Mucosa of stomach (tissue), 1 donor: ENCODE data around the gene XG.
"Not testable (repeated sequence)": the region's sequence is repeated elsewhere in the genome, so short reads cannot be mapped to it uniquely, and the experiment has no call there.

Source experiments
- H3K27me3 ChIP-seq: one replicate; pipeline ENCODE4 v1.7.0; 2013; ENCODE audit warnings: mild to moderate bottlenecking, low read length; ENCODE audit not compliant: control insufficient read depth, insufficient read depth
- H3K36me3 ChIP-seq: one replicate; pipeline ENCODE4 v1.7.0; 2013; ENCODE audit warnings: low read length; ENCODE audit not compliant: control insufficient read depth, insufficient read depth
- H3K4me1 ChIP-seq: one replicate; pipeline ENCODE4 v1.7.0; 2013; ENCODE audit warnings: mild to moderate bottlenecking, low read length; ENCODE audit not compliant: control insufficient read depth, insufficient read depth
- H3K4me3 ChIP-seq: one replicate; pipeline ENCODE4 v1.7.0; 2013; ENCODE audit warnings: low read length
- H3K9ac ChIP-seq: one replicate; pipeline ENCODE4 v1.7.0; 2013; ENCODE audit warnings: mild to moderate bottlenecking, low read length, moderate library complexity
- H3K9me3 ChIP-seq: one replicate; pipeline ENCODE4 v1.7.0; 2013; ENCODE audit warnings: mild to moderate bottlenecking, low read length, moderate library complexity; ENCODE audit not compliant: control insufficient read depth
- donor health status: Pancreatic carcinoma.

Gene XG

GRCh38 chrX:2767631-2768455, 16.0 kb downstream of the XG start:
- H3K9me3 ChIP-seq: no peaks in the 10 kb centered on the region
- no peaks in the 10 kb centered on the region for H3K36me3 ChIP-seq
- H3K9ac ChIP-seq: no peak overlapping the region
- H3K27me3 ChIP-seq: no peaks in the 10 kb centered on the region
- H3K4me3 ChIP-seq: no peak overlapping the region
- H3K4me1 ChIP-seq: peaks cover 9% of the 10 kb centered on the region

- Histone ChIP-seq H3K9ac (no peak overlapping the region), H3K4me3 (no peak overlapping the region), H3K36me3 (no peaks in the 10 kb centered on the region), H3K9me3 (no peaks in the 10 kb centered on the region), H3K4me1 (peaks cover 9% of the 10 kb centered on the region), H3K27me3 (no peaks in the 10 kb centered on the region)
These were observed 17.8 kb downstream of the XG start for GRCh38 chrX:2769615-2770014.

GRCh38 chrX:2773166-2774055, 21.6 kb downstream of the XG start:
- not testable (repeated sequence) for H3K27me3 ChIP-seq, H3K4me1 ChIP-seq, H3K9me3 ChIP-seq, H3K4me3 ChIP-seq, H3K9ac ChIP-seq, H3K36me3 ChIP-seq

DNA sequence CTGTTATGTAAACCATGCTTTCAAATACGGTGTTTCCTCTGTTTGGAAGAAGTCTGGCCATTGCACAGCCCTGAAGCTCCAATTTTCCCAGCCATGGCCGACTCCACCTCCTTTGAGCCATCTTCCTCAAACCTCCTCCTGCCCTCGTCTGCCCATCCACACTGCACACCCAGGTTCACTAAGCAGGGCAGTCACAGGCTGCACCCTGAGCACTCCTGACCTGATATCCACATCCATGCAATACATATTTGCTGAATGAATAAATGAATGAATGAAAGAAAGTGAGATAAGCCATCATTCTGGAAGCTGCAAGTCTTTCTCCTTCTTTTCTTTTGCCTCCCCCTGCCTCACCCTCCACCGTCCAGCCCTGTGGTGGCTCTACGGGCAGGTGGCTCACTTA, 22.2 kb downstream of the XG start:
- Histone ChIP-seq H3K36me3 (no peaks in the 10 kb centered on the region), H3K9ac (no peak overlapping the region), H3K9me3 (no peaks in the 10 kb centered on the region), H3K4me3 (no peak overlapping the region), H3K4me1 (no peaks in the 10 kb centered on the region), H3K27me3 (no peaks in the 10 kb centered on the region)

GRCh38 chrX:2774776-2775175, 22.9 kb downstream of the XG start:
- H3K36me3 ChIP-seq: no peaks in the 10 kb centered on the region
- no peaks in the 10 kb centered on the region for H3K4me1 ChIP-seq
- H3K9me3 ChIP-seq: no peaks in the 10 kb centered on the region
- no peaks in the 10 kb centered on the region for H3K27me3 ChIP-seq
- H3K9ac ChIP-seq: no peak overlapping the region
- H3K4me3 ChIP-seq: no peak overlapping the region

- not testable (repeated sequence) for H3K4me3 ChIP-seq, H3K36me3 ChIP-seq, H3K4me1 ChIP-seq, H3K9me3 ChIP-seq, H3K27me3 ChIP-seq, H3K9ac ChIP-seq
These were observed 28.8 kb downstream of the XG start for GRCh38 chrX:2780472-2781225.

- no peak overlapping the region for H3K9ac ChIP-seq
- no peaks in the 10 kb centered on the region for H3K9me3 ChIP-seq
- H3K36me3 ChIP-seq: no peaks in the 10 kb centered on the region
- peaks cover 10% of the 10 kb centered on the region for H3K4me1 ChIP-seq
- no peaks in the 10 kb centered on the region for H3K27me3 ChIP-seq
- H3K4me3 ChIP-seq: no peak overlapping the region
These were observed 29.4 kb downstream of the XG start for GRCh38 chrX:2781226-2781571.

GRCh38 chrX:2781698-2782097, 29.9 kb downstream of the XG start:
- no peaks in the 10 kb centered on the region for H3K27me3 ChIP-seq

GRCh38 chrX:2782171-2782570, 30.3 kb downstream of the XG start:
- H3K4me1 ChIP-seq: peaks cover 10% of the 10 kb centered on the region
- H3K36me3 ChIP-seq: no peaks in the 10 kb centered on the region
- no peaks in the 10 kb centered on the region for H3K9me3 ChIP-seq
- no peak overlapping the region for H3K4me3 ChIP-seq
- H3K9ac ChIP-seq: no peak overlapping the region
- no peaks in the 10 kb centered on the region for H3K27me3 ChIP-seq

More at GRCh38 chrX:2781698-2782097, 29.9 kb downstream of the XG start:
- no peak overlapping the region for H3K9ac ChIP-seq
- H3K9me3 ChIP-seq: no peaks in the 10 kb centered on the region
- H3K36me3 ChIP-seq: no peaks in the 10 kb centered on the region
- H3K4me3 ChIP-seq: no peak overlapping the region
- H3K4me1 ChIP-seq: peaks cover 10% of the 10 kb centered on the region

- Histone ChIP-seq H3K9me3 (no peaks in the 10 kb centered on the region), H3K27me3 (no peaks in the 10 kb centered on the region), H3K4me1 (peaks cover 10% of the 10 kb centered on the region)
These were observed 30.9 kb downstream of the XG start for GRCh38 chrX:2782778-2783177.

GRCh38 chrX:2784026-2784425, 32.2 kb downstream of the XG start:
- Histone ChIP-seq H3K4me3 (no peak overlapping the region), H3K9me3 (no peaks in the 10 kb centered on the region), H3K4me1 (peaks cover 10% of the 10 kb centered on the region), H3K27me3 (no peaks in the 10 kb centered on the region), H3K36me3 (no peaks in the 10 kb centered on the region), H3K9ac (no peak overlapping the region)

More at GRCh38 chrX:2782778-2783177, 30.9 kb downstream of the XG start:
- no peak overlapping the region for H3K4me3 ChIP-seq
- H3K36me3 ChIP-seq: no peaks in the 10 kb centered on the region
- H3K9ac ChIP-seq: no peak overlapping the region

GRCh38 chrX:2785538-2785937, 33.7 kb downstream of the XG start:
- peaks cover 7% of the 10 kb centered on the region for H3K4me1 ChIP-seq
- H3K27me3 ChIP-seq: no peaks in the 10 kb centered on the region
- no peak overlapping the region for H3K4me3 ChIP-seq
- H3K9me3 ChIP-seq: no peaks in the 10 kb centered on the region
- H3K9ac ChIP-seq: no peak overlapping the region
- no peaks in the 10 kb centered on the region for H3K36me3 ChIP-seq
